HepG2 (cell line): ENCODE measurements around the gene SNX9. TPM values are rescaled to one million over a fixed set of nuclear protein-coding genes. Genes with fewer than 3 reads are reported as not detected.

ENCODE experiments used
- ATAC-seq: fragments of 200-7000 bp; cut with Tn5 transposase; 3 replicates; pipeline ENCODE4 v1.9.1; 2020; ENCODE audit warnings: mild to moderate bottlenecking, moderate library complexity
- BruUV-seq: library from RNA; stranded (reverse); fragments of 400-500 nt; replicated peaks from 2 replicates; lab custom pipeline; 2021; lab: Mats Ljungman, UMichigan
- CTCF ChIA-PET: fragments of 300-600 bp; formaldehyde crosslinking; extraction: SDS; loops from one replicate; lab custom pipeline; 2021; ENCODE audit warnings: low total read pairs, inconsistent platforms, low intra/inter-chr PET ratio; lab: Yijun Ruan, JAX
- POLR2A ChIA-PET: fragments of 350-600 bp; sonication (Branson Sonifier 250); formaldehyde crosslinking; loops from one replicate; lab custom pipeline; 2020; ENCODE audit warnings: antibody characterized with exemption, inconsistent platforms; lab: Yijun Ruan, JAX
- DNase-seq: peaks from one replicate; pipeline ENCODE4 v3.0.0-alpha.2; 2015; ENCODE audit warnings: low spot score
- FAIRE-seq: peaks from 3 replicates; lab custom pipeline; 2011; peaks lifted over from hg19 to GRCh38; lab: Jason Lieb, UNC
- H2AFZ ChIP-seq: one replicate; pipeline ENCODE4 v1.6.1; 2011; ENCODE audit warnings: low read length, inconsistent platforms
- H3K27ac ChIP-seq: fragments of 300-600 bp; 3 replicates; pipeline ENCODE4 v1.8.0; 2011; ENCODE audit warnings: mixed run types, mild to moderate bottlenecking, mixed read lengths, low read length, inconsistent platforms; ENCODE audit not compliant: insufficient read depth; ENCODE audit errors: extremely low read length
- H3K27me3 ChIP-seq, 2 experiments: fragments of 200-600 bp in 1 of 2; 2 replicates in 1 of 2; 3 replicates in 1 of 2; pipeline versions ENCODE4 v1.6.0 to v1.8.0; 2011; ENCODE audit warnings: low read length in 2 of 2, mild to moderate bottlenecking in 2 of 2, moderate library complexity in 2 of 2, inconsistent platforms in 1 of 2; ENCODE audit not compliant: insufficient read depth in 2 of 2, control insufficient read depth in 1 of 2
- H3K36me3 ChIP-seq, 2 experiments: fragments of 200-600 bp in 1 of 2; replicated peaks in 1 of 2; 2 replicates in 1 of 2; 3 replicates in 1 of 2; pipeline versions ENCODE4 v1.5.1 to v1.8.0; 2011; ENCODE audit warnings: low read length in 2 of 2, inconsistent platforms in 1 of 2; ENCODE audit not compliant: insufficient read depth in 2 of 2, control insufficient read depth in 1 of 2
- H3K4me1 ChIP-seq: 2 replicates; pipeline ENCODE4 v1.5.1; 2012; ENCODE audit warnings: low read length, inconsistent platforms; ENCODE audit not compliant: insufficient read depth
- H3K4me2 ChIP-seq: 2 replicates; pipeline ENCODE4 v1.6.0; 2011; ENCODE audit warnings: low read depth, low read length, inconsistent platforms
- H3K4me3 ChIP-seq, 3 experiments: fragments of 200-600 bp in 1 of 3; sonication (generic), shearing (Covaris generic) in 1 of 3; replicated peaks in 1 of 3; 2 replicates each; pipeline ENCODE4 v1.5.1; 2011 to 2016; ENCODE audit warnings: low read length in 3 of 3, inconsistent platforms in 2 of 3, low read depth in 2 of 3, mild to moderate bottlenecking in 2 of 3, control low read depth in 1 of 3, mixed read lengths in 1 of 3; ENCODE audit not compliant: insufficient read depth in 1 of 3
- H3K79me2 ChIP-seq: one replicate; pipeline ENCODE4 v1.6.1; 2011; ENCODE audit warnings: low read length, inconsistent platforms; ENCODE audit not compliant: insufficient read depth
- H3K9ac ChIP-seq: 2 replicates; pipeline ENCODE4 v1.6.0; 2011; ENCODE audit warnings: mild to moderate bottlenecking, low read depth, low read length, inconsistent platforms; ENCODE audit not compliant: insufficient read depth
- H3K9me3 ChIP-seq: 2 replicates; pipeline ENCODE4 v1.5.1; 2012; ENCODE audit warnings: mild to moderate bottlenecking, low read length
- H4K20me1 ChIP-seq: 2 replicates; pipeline ENCODE4 v1.6.0; 2011; ENCODE audit warnings: inconsistent platforms, mild to moderate bottlenecking, low read length, moderate library complexity; ENCODE audit not compliant: insufficient read depth
- ARNT ChIP-seq: fragments of 450-650 bp; IDR thresholded peaks from 2 replicates; pipeline ENCODE4 v1.6.1; 2017
- ATRX ChIP-seq: sonication (generic); formaldehyde crosslinking; IDR thresholded peaks from 2 replicates; pipeline ENCODE4 v1.4.0; 2020; ENCODE audit warnings: missing genetic modification reagents, borderline replicate concordance
- BHLHE40 ChIP-seq: IDR thresholded peaks from 2 replicates; pipeline ENCODE4 v1.6.1; 2011; ENCODE audit warnings: low read length, improper control_type of control experiment
- CC2D1A ChIP-seq: sonication (generic); formaldehyde crosslinking; IDR thresholded peaks from 2 replicates; pipeline ENCODE4 v1.8.1; 2023; ENCODE audit warnings: mild to moderate bottlenecking, missing genetic modification reagents
- FOXA3 ChIP-seq: IDR thresholded peaks from 2 replicates; pipeline ENCODE4 v1.6.1; 2016; ENCODE audit warnings: missing genetic modification reagents, missing compliant biosample characterization
- HIVEP1 ChIP-seq: sonication (generic); formaldehyde crosslinking; IDR thresholded peaks from 2 replicates; pipeline ENCODE4 v1.4.0; 2020; ENCODE audit warnings: mild to moderate bottlenecking, missing genetic modification reagents
- KLF6 ChIP-seq: IDR thresholded peaks from 2 replicates; pipeline ENCODE4 v1.8.0; 2016; ENCODE audit warnings: missing biosample characterization, missing genetic modification reagents
- KMT2A ChIP-seq: sonication (generic); formaldehyde crosslinking; IDR thresholded peaks from 2 replicates; pipeline ENCODE4 v1.4.0; 2020; ENCODE audit warnings: missing genetic modification reagents
- MED13 ChIP-seq: sonication (generic); formaldehyde crosslinking; IDR thresholded peaks from 2 replicates; pipeline ENCODE4 v1.5.0; 2020; ENCODE audit warnings: missing genetic modification reagents
- NRL ChIP-seq: sonication (generic); formaldehyde crosslinking; IDR thresholded peaks from 2 replicates; pipeline ENCODE4 v1.5.0; 2020; ENCODE audit warnings: missing genetic modification reagents, mild to moderate bottlenecking, moderate library complexity, borderline replicate concordance
- PLRG1 ChIP-seq: fragments of 450-650 bp; conservative IDR thresholded peaks from 2 replicates; pipeline ENCODE4 v1.6.1; 2016
- RBAK ChIP-seq: sonication (generic); formaldehyde crosslinking; IDR thresholded peaks from 2 replicates; pipeline ENCODE4 v1.5.1; 2020; ENCODE audit warnings: mild to moderate bottlenecking, missing genetic modification reagents
- RXRB ChIP-seq: IDR thresholded peaks from 2 replicates; pipeline ENCODE4 v1.6.1; 2016; ENCODE audit warnings: borderline replicate concordance, missing genetic modification reagents, missing compliant biosample characterization
- ZMYM3 ChIP-seq: sonication (generic); formaldehyde crosslinking; IDR thresholded peaks from 2 replicates; pipeline ENCODE4 v1.5.1; 2020; ENCODE audit warnings: mild to moderate bottlenecking, missing genetic modification reagents
- ZNF124 ChIP-seq: sonication (generic); formaldehyde crosslinking; IDR thresholded peaks from 2 replicates; pipeline ENCODE4 v1.4.0; 2020; ENCODE audit warnings: missing genetic modification reagents
- ZNF136 ChIP-seq: sonication (generic); formaldehyde crosslinking; IDR thresholded peaks from 2 replicates; pipeline ENCODE4 v1.8.1; 2022; ENCODE audit warnings: low read depth, mild to moderate bottlenecking, moderate library complexity, missing genetic modification reagents
- ZNF644 ChIP-seq: IDR thresholded peaks from 2 replicates; pipeline ENCODE4 v1.6.1; 2016; ENCODE audit warnings: low read depth
- ZNF776 ChIP-seq: sonication (generic); formaldehyde crosslinking; IDR thresholded peaks from 2 replicates; pipeline ENCODE4 v1.4.0; 2020; ENCODE audit warnings: mild to moderate bottlenecking, missing genetic modification reagents
- WGBS: methylation state at CpG from one replicate; pipeline ENCODE4 v1.1.6; 2017; ENCODE audit warnings: low lambda C conversion rate; 5-methylcytosine and 5-hydroxymethylcytosine counted together
- in situ Hi-C: cut with HindIII; loops from 2 replicates; pipeline ENCODE4 v1.10.0; 2017; ENCODE audit warnings: low pct_unique_long_range_greater_than_20kb; ENCODE audit not compliant: extremely low pct_ligation_motif_present
- intact Hi-C: fragments of 100-400 bp; cut with micrococcal nuclease; formaldehyde crosslinking; loops from one replicate; pipeline ENCODE4 v1.10.0; 2022; ENCODE audit not compliant: unreplicated experiment
- polyA plus RNA-seq, 8 experiments: library from polyadenylated mRNA; depleted of rRNA in 3 of 8; stranded (reverse) in 7 of 8; unstranded in 1 of 8; fragments of >200 nt; fragmentation: Illumina TruSeq in 4 of 8; extraction: Trizol in 4 of 8; gene quantifications; 2 replicates each; pipeline versions ENCODE4 v1.2.1 to v1.2.3, GENCODE V29; 2011 to 2016; ENCODE audit warnings: low read depth in 4 of 8, missing spikeins in 1 of 8, mixed read lengths in 1 of 8; ENCODE audit not compliant: insufficient read depth in 1 of 8
- total RNA-seq, 5 experiments: library from RNA; depleted of rRNA; stranded (reverse); fragments of >200 nt; fragmentation: Illumina TruSeq; extraction: Trizol; gene quantifications; 2 replicates each; pipeline ENCODE4 v1.2.3, GENCODE V29; 2016; ENCODE audit warnings: low read depth in 1 of 5
- TF ChIP-seq, protein P1 (sequence below): sonication (generic); formaldehyde crosslinking; IDR thresholded peaks from 2 replicates; pipeline ENCODE4 v1.8.0; 2023; ENCODE audit warnings: mild to moderate bottlenecking, missing genetic modification reagents
- TF ChIP-seq, protein P2 (sequence below): sonication (generic); formaldehyde crosslinking; IDR thresholded peaks from 2 replicates; pipeline ENCODE4 v1.4.0; 2020; ENCODE audit warnings: missing genetic modification reagents

Gene SNX9
- total and polyA plus RNA-seq, 2 of the 13 experiments (the other 11 are each of a cell fraction or from before 2014, with no cell fraction given) = 21.9 to 36.0 TPM

DNA sequence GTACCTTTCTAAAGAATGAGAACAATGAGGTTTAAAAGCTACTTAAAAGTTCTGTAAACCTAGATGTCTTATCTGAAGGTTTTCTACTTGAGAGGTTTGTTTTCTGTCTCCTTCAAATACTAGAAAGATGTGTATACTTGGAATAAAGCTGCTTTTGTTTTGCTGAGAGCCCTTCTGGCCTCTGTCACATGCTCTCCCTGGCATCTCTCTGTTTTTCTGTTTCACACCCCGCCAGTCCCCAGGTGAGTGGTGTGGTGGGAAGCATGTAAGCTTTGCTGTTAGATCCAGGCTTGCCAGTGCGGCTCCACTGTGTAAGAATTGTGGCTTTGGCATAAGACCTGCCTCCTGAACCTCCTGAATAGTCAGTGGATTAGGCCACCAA lies 56.8 kb downstream of the SNX9 start (continued):
- TF ChIP-seq RXRB (CRISPR knock-in tag) = no peak
- TF ChIP-seq ATRX (CRISPR knock-in tag) = no peak

DNA sequence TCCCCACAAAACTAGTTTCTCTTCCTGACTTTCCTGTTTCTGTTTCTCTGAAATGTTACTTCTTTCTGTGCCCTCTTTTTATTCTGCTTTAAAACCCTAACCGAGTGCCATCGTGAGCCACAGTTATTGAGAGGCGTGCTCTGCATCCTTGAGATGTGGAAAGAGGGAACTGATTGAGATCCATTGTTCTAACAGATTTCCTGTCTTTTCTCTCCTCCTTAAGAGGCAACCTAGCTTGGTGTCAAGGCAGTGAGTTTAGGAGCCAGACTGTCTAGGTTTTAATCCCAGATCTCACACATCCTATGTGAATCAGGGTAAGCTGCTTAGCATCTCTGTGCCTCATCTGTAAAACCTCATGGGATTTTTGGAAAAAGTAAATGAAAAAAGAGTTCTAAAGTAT lies 57.5 kb downstream of the SNX9 start:
- Histone ChIP-seq H3K36me3 (peaks cover 16 to 57% of the 10 kb centered on the region in 2 experiments), H3K27ac (no peak overlapping the region), H2AFZ (no peak overlapping the region), H3K4me3 (no peak overlapping the region), H3K79me2 (no peaks in the 10 kb centered on the region), H3K4me1 (peaks cover 13% of the 10 kb centered on the region), H3K27me3 (no peaks in the 10 kb centered on the region), H3K4me2 (no peak overlapping the region), H3K9ac (no peak overlapping the region), H3K9me3 (no peaks in the 10 kb centered on the region), H4K20me1 (no peaks in the 10 kb centered on the region; the same call in 1 of the 2 replicates)
- FAIRE-seq (no peak), DNase-seq (no peak), ATAC-seq (no peak)
- intact Hi-C loops = no loop called here
- in situ Hi-C loops = no loop called here
- 99% methylated on average over 3 of the region's 3 CpGs for WGBS
- TF ChIP-seq KMT2A (CRISPR knock-in tag) (no peak), ZNF124 (CRISPR knock-in tag) (no peak), ZNF136 (no peak), FOXA3 (CRISPR knock-in tag) (no peak), KLF6 (CRISPR knock-in tag) (no peak), CC2D1A (no peak), RBAK (CRISPR knock-in tag) (no peak), MED13 (no peak), ARNT (no peak), ZNF644 (CRISPR knock-in tag) (no peak), ZMYM3 (no peak), NRL (no peak), BHLHE40 (no peak), ZNF776 (CRISPR knock-in tag) (no peak), HIVEP1 (no peak), PLRG1 (no peak)
- TF ChIP-seq, protein P1, sequence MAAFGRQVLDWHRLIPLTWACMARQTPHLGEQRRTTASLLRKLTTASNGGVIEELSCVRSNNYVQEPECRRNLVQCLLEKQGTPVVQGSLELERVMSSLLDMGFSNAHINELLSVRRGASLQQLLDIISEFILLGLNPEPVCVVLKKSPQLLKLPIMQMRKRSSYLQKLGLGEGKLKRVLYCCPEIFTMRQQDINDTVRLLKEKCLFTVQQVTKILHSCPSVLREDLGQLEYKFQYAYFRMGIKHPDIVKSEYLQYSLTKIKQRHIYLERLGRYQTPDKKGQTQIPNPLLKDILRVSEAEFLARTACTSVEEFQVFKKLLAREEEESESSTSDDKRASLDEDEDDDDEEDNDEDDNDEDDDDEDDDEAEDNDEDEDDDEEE (CRISPR knock-in tag) = no peak
- TF ChIP-seq, protein P2, sequence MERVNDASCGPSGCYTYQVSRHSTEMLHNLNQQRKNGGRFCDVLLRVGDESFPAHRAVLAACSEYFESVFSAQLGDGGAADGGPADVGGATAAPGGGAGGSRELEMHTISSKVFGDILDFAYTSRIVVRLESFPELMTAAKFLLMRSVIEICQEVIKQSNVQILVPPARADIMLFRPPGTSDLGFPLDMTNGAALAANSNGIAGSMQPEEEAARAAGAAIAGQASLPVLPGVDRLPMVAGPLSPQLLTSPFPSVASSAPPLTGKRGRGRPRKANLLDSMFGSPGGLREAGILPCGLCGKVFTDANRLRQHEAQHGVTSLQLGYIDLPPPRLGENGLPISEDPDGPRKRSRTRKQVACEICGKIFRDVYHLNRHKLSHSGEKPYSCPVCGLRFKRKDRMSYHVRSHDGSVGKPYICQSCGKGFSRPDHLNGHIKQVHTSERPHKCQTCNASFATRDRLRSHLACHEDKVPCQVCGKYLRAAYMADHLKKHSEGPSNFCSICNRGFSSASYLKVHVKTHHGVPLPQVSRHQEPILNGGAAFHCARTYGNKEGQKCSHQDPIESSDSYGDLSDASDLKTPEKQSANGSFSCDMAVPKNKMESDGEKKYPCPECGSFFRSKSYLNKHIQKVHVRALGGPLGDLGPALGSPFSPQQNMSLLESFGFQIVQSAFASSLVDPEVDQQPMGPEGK = no peak
- POLR2A ChIA-PET = interaction anchor here (0.6 kb wide), 1 partner anchor 349 kb away, joined by 3 read pairs; no protein-coding TSS in a partner anchor
- CTCF ChIA-PET = no interaction called here
- no TSS peak for BruUV-seq
